Prostate gland (tissue), 2 donors: ENCODE results near the gene TF.

Source experiments
- CTCF ChIP-seq, 4 experiments: fragments of 200-600 bp in 2 of 4; fragments of 450-650 bp in 2 of 4; sonication (generic) in 2 of 4; IDR thresholded peaks; 1 replicate in 3 of 4; 2 replicates in 1 of 4; pipeline ENCODE4 v1.5.1; 2016 to 2019; ENCODE audit warnings: antibody characterized with exemption in 4 of 4, mild to moderate bottlenecking in 2 of 4, moderate library complexity in 2 of 4
- POLR2A ChIP-seq: fragments of 450-650 bp; IDR thresholded peaks from one replicate; pipeline ENCODE4 v1.6.1; 2016; ENCODE audit warnings: antibody characterized with exemption, mild to moderate bottlenecking

GRCh38 chr3:133838296-133838789 is 92.2 kb downstream of the TF start:
- TF ChIP-seq CTCF (IDR thresholded peaks at IDR 0.05), result no peak
- TF ChIP-seq POLR2A, result no peak
